ENCODE results near the gene ZBTB4. TPM values are rescaled to one million over a fixed set of nuclear protein-coding genes. Genes with fewer than 3 reads are reported as not detected.

ZBTB4 gene
- total and polyA plus RNA-seq, 5 experiments from 2014 or later = 16.8 to 104 (median 28.4) TPM

GRCh38 chr17:7425316-7425715 lies 54.1 kb downstream of the ZBTB4 start, which contains the start of gene SPEM2:
Gene SPEM2 (plus strand): TSS chr17:7425616. CDS start chr17:7425689, 73 bp downstream.
- H3K9me3 Mint-ChIP-seq = no peaks in the 10 kb centered on the region
- POLR2A ChIA-PET = interaction anchor here (0.8 kb wide), 1 partner anchor 44 kb away, joined by 4 read pairs; no protein-coding TSS in a partner anchor
- H3K4me1 Mint-ChIP-seq = peaks cover 0 to 1% (median 0%) of the 10 kb centered on the region in 4 donors
- ATAC-seq (no peak), DNase-seq (no peak)
- no peak within 1 kb of the TSS for H3K4me3 Mint-ChIP-seq
- peak within 1 kb of the TSS in 1 of 10 donors; percentile 62 for H3K27ac Mint-ChIP-seq
- H3K36me3 Mint-ChIP-seq = no peaks in the 10 kb centered on the region
- H3K27me3 Mint-ChIP-seq = no peaks in the 10 kb centered on the region

DNA sequence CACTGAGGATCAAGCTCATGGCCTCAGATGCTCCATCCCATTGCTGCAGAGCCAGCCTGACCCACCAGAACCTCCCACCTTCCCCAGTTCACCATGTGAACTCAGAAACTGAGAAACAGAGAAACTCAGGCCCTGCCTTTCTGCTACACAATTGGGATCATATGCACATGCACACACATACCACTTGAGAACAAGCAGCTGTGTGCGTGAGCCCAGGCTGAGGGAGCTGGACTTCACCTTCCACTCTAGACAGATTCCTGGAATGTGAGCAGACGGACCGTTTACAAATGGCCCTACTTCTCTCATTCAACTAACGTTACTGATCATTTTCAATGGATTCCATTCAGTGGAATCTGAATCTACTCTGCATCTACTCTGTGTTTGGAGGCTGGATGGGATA lies 55.8 kb downstream of the ZBTB4 start:
- no peak overlapping the region for H3K27ac Mint-ChIP-seq

GRCh38 chr17:7421186-7421585 lies 58.2 kb downstream of the ZBTB4 start:
- ATAC-seq (no peak), DNase-seq (no peak)
- peaks cover 0 to 5% (median 0%) of the 10 kb centered on the region in 4 donors for H3K4me1 Mint-ChIP-seq
- POLR2A ChIA-PET = interaction anchor here (0.6 kb wide), 1 partner anchor 102 kb away, joined by 5 read pairs; no protein-coding TSS in a partner anchor
- H3K27ac Mint-ChIP-seq = no peak overlapping the region
- H3K36me3 Mint-ChIP-seq = no peaks in the 10 kb centered on the region
- no peaks in the 10 kb centered on the region for H3K9me3 Mint-ChIP-seq
- H3K4me3 Mint-ChIP-seq = peak overlapping the region in 1 of 10 donors; percentile 10
- no peaks in the 10 kb centered on the region for H3K27me3 Mint-ChIP-seq

More for the DNA sequence above, 55.8 kb downstream of the ZBTB4 start:
- no peaks in the 10 kb centered on the region for H3K27me3 Mint-ChIP-seq
- H3K4me1 Mint-ChIP-seq = no peaks in the 10 kb centered on the region
- DNase-seq = no peak
- no peaks in the 10 kb centered on the region for H3K36me3 Mint-ChIP-seq
- H3K4me3 Mint-ChIP-seq = no peak overlapping the region
- no peak for ATAC-seq
- POLR2A ChIA-PET = interaction anchor here (0.9 to 1.2 kb wide), 2 partner anchors 11 to 20 kb away, joined by 4 to 5 read pairs; partner anchors contain the start of gene TMEM256
- no peaks in the 10 kb centered on the region for H3K9me3 Mint-ChIP-seq

- Mint-ChIP-seq H3K4me3 (peak within 1 kb of the TSS in 1 of 10 donors; percentile 10), H3K4me1 (peaks cover 0 to 5% (median 0%) of the 10 kb centered on the region in 4 donors), H3K9me3 (no peaks in the 10 kb centered on the region), H3K27me3 (no peaks in the 10 kb centered on the region), H3K27ac (no peak within 1 kb of the TSS), H3K36me3 (no peaks in the 10 kb centered on the region)
- ATAC-seq (no peak), DNase-seq (no peak)
- POLR2A ChIA-PET = interaction anchor here (0.6 to 0.7 kb wide), 2 partner anchors 35 to 271 kb away, joined by 3 read pairs; no protein-coding TSS in a partner anchor
Measured at GRCh38 chr17:7419819-7420610, 59.4 kb downstream of the ZBTB4 start, which contains the start of gene SPEM1. Gene SPEM1 (plus strand): TSS chr17:7420324. CDS start chr17:7420385, 61 bp downstream.

DNA sequence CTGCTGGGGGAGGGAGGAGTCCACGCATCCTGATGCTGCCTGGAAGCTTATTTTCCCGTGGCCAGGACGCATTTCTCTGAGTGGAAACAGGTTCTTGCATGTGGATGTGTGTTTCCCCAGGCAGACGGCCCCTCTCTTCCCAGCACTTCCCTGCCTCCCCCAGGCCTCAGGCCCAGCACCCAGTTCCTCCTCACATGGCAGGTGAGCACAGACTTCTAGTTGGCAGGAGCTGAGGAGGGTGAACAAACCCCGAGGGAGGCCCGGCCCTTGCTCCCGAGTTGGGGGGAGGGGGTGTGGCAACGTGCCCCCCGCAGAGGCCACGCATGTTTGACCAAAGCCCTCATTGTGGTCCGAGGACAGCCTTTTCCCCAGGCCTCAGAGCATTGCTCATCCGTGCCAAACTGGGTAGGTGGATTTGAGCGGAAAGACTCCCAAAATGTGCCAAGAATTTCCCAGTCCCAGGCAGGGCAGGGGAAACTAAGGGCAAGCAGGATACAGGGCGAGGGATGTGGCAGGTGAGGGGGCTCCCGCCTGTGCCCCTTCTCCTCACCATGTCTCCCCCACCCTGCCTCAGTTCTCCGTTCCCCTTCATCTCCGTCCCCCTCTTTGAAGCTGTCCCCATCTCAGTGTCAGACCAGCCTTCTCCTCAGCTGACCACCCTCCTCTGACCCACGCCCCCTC lies 60.8 kb downstream of the ZBTB4 start:
- ATAC-seq = no peak
- Mint-ChIP-seq H3K27ac (no peak overlapping the region), H3K36me3 (no peaks in the 10 kb centered on the region), H3K9me3 (no peaks in the 10 kb centered on the region), H3K4me1 (peaks cover 0 to 5% (median 0%) of the 10 kb centered on the region in 4 donors), H3K4me3 (no peak overlapping the region), H3K27me3 (no peaks in the 10 kb centered on the region)
- DNase-seq = no peak
- POLR2A ChIA-PET = interaction anchor here (0.6 kb wide), 2 partner anchors 19 to 56 kb away, joined by 4 read pairs; no protein-coding TSS in a partner anchor

GRCh38 chr17:7417056-7417655 lies 62.3 kb downstream of the ZBTB4 start:
- no peaks in the 10 kb centered on the region for H3K36me3 Mint-ChIP-seq
- no peak overlapping the region for H3K4me3 Mint-ChIP-seq
- peak overlapping the region in 2 of 10 donors; percentile 77 to 92 for H3K27ac Mint-ChIP-seq
- no peaks in the 10 kb centered on the region for H3K9me3 Mint-ChIP-seq
- no peaks in the 10 kb centered on the region for H3K27me3 Mint-ChIP-seq
- ATAC-seq (no peak), DNase-seq (no peak)
- POLR2A ChIA-PET = interaction anchor here (1.2 kb wide), 1 partner anchor 61 kb away, joined by 4 read pairs; no protein-coding TSS in a partner anchor
- peaks cover 0 to 5% (median 0%) of the 10 kb centered on the region in 4 donors for H3K4me1 Mint-ChIP-seq

DNA sequence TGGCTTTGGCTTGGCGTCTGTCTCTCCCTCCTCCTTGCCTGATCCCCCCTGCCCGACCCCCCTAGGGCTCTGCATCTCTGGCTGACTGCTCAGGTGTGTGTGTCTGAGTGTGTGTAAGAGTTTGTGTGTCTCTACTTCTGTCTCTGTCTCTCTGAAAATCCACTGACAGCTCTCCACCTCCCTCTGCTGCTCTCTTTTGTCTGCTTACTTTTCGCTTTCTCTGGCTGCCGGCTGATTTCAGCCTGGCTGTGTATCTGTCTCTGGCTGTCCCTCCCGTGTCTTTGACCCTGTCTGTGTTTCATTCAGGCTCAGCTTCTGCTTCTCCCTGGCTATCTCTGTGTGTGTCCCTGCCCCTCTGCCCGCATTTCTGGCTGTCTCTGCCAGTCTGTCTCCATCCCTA lies 63.1 kb downstream of the ZBTB4 start:
- no peaks in the 10 kb centered on the region for H3K9me3 Mint-ChIP-seq
- no peaks in the 10 kb centered on the region for H3K36me3 Mint-ChIP-seq
- H3K27me3 Mint-ChIP-seq = no peaks in the 10 kb centered on the region
- no peak for DNase-seq
- no peak overlapping the region for H3K4me3 Mint-ChIP-seq
- no peak for ATAC-seq
- peaks cover 0 to 5% (median 0%) of the 10 kb centered on the region in 4 donors for H3K4me1 Mint-ChIP-seq
- H3K27ac Mint-ChIP-seq = peak overlapping the region in 2 of 10 donors; percentile 77 to 92
- POLR2A ChIA-PET = interaction anchor here (1.2 kb wide), 1 partner anchor 60 kb away, joined by 4 read pairs; no protein-coding TSS in a partner anchor

- ATAC-seq (no peak), DNase-seq (no peak)
- Mint-ChIP-seq H3K27ac (no peak overlapping the region), H3K36me3 (no peaks in the 10 kb centered on the region), H3K4me1 (peaks cover 0 to 5% (median 0%) of the 10 kb centered on the region in 4 donors), H3K27me3 (no peaks in the 10 kb centered on the region), H3K9me3 (no peaks in the 10 kb centered on the region), H3K4me3 (no peak overlapping the region)
- POLR2A ChIA-PET = interaction anchor here (1.2 kb wide), 1 partner anchor 60 kb away, joined by 4 read pairs; no protein-coding TSS in a partner anchor
Measured at GRCh38 chr17:7415784-7416183, 63.6 kb downstream of the ZBTB4 start.

DNA sequence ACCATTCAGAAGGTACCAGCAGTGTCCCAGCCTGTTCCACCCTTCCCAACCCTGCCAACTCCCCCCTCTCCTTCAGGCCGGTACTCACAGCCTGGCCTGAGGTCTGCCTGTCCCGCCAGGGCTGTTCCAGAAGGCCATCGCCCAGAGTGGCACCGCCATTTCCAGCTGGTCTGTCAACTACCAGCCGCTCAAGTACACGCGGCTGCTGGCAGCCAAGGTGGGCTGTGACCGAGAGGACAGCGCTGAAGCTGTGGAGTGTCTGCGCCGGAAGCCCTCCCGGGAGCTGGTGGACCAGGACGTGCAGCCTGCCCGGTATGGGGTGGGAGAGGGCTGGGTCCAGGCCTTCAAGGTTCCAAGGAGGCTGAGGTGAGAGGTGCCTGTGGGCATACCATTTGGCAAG lies 64.6 kb downstream of the ZBTB4 start:
- Mint-ChIP-seq H3K9me3 (no peaks in the 10 kb centered on the region), H3K4me3 (no peak overlapping the region), H3K36me3 (no peaks in the 10 kb centered on the region), H3K27me3 (no peaks in the 10 kb centered on the region), H3K27ac (no peak overlapping the region), H3K4me1 (peaks cover 0 to 7% (median 0%) of the 10 kb centered on the region in 4 donors)
- DNase-seq = no peak
- no peak for ATAC-seq
- POLR2A ChIA-PET = no interaction called here

- Mint-ChIP-seq H3K27me3 (peaks cover 0 to 2% (median 0%) of the 10 kb centered on the region in 5 donors), H3K4me1 (peaks cover 5 to 15% (median 6%) of the 10 kb centered on the region in 4 donors), H3K27ac (peak overlapping the region in 1 of 10 donors; percentile 19), H3K36me3 (no peaks in the 10 kb centered on the region), H3K4me3 (no peak overlapping the region), H3K9me3 (no peaks in the 10 kb centered on the region)
- no peak for DNase-seq
- ATAC-seq = no peak
- POLR2A ChIA-PET = interaction anchor here (0.5 kb wide), 1 partner anchor 835 kb away, joined by 3 read pairs; no protein-coding TSS in a partner anchor
Measured at GRCh38 chr17:7413346-7413985, 66.0 kb downstream of the ZBTB4 start.

DNA sequence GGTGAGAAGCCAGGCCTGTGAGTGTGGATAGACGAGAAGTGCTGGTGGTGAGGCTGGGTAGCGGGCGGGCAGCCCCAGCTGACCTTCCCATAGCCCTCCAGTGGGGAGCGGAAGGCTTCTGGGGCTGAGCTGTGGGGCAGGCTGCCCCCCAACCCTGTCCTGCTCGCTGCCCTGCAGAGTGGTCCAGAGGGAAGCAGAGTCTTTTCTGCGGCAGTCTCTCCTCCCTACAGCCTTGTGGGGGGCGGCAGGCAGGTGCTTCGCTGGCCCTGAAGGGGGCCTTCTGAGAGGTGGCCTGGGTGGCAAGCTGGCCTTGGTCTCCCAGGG lies 68.0 kb downstream of the ZBTB4 start:
- Mint-ChIP-seq H3K4me1 (peaks cover 7 to 16% (median 15%) of the 10 kb centered on the region in 4 donors), H3K4me3 (no peak overlapping the region), H3K27ac (no peak overlapping the region), H3K9me3 (no peaks in the 10 kb centered on the region), H3K27me3 (peaks cover 0 to 2% (median 0%) of the 10 kb centered on the region in 5 donors), H3K36me3 (no peaks in the 10 kb centered on the region)
- DNase-seq (no peak), ATAC-seq (no peak)
- POLR2A ChIA-PET = no interaction called here
